Measurements from ENCODE around the gene GALNT6.

The GALNT6 gene

DNA sequence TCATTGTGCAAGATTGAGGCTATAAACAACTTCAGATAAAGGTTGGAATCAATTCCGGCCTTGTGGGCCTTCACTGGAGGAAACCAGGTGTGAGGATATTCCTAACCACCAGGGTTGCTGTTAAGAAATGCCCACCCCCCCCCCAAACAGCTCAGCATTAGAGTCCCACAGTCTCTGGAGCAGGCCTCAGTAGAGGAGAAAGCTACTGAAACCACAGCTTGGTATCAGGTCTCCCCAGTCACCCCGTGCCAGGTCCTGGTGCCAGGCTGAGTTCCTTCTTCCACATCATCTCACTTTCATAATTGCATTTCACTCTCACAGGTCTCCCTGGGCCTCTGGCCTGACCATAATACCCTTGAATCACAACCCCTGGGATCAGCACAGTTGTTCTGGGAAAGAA, 12.5 kb downstream of the GALNT6 start:
- DNase-seq, result no peak

DNA sequence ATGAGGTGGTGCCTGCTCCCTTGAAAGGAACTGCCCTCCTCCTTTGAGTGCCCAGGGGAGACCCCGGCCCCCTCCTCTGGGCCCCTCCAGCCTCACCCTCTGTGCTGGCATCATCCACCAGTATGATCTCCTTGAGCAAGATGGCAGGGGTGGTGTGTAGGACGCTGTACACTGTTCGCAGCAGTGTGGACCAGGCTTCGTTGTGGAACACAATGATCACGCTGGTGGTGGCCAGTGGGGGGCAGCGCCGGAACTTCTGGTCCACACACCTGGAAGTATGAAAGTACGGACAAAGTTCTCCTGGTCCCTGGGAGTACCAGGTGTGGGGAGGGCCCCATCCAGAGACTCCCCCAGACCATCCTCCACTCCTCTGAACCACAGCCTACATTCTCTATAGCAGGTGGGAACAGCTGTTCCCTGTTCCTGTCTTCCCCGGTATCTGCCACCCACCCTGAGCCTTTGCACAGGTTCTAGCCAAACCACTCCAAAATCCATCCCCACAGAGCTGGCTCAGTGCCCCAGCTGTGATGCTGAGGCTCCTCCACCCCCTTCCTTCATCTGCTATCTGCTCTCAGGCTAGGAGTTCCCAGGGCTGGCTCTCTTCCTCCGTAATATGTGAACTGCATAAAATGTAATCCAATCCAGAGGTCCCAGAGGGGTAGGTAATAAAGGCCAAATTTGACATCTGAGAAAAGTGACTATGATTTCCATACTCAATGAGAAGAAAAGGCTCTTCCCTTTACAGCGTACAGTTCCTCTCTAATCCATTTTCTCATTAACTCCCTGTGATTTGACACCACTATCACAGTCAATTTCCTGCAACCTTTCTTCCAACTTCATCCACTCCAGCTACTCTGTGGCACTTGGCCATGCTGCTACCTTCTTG, 13.9 kb downstream of the GALNT6 start:
- DNase-seq, result no peak

DNA sequence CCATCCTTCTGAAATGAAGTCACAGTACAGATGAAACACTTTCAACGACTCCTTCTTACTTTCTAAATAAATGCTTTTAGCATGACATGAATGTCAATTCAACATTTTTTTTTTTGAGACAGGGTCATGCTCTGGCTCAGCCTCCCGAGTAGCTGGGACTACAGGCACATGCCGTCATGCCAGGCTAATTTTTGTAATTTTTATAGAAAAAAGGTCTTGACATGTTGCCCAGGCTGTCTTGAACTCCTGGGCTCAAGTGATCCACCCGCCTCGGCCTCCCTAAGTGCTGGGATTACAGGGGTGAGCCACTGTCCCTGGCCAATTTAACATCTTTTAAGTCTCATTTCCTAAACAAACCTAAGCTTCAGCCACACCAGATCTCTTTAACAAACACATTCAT, 16.4 kb downstream of the GALNT6 start:
- no peak for DNase-seq

- no peak for DNase-seq
Measured at GRCh38 chr12:51374361-51374760, 16.8 kb downstream of the GALNT6 start.

DNA sequence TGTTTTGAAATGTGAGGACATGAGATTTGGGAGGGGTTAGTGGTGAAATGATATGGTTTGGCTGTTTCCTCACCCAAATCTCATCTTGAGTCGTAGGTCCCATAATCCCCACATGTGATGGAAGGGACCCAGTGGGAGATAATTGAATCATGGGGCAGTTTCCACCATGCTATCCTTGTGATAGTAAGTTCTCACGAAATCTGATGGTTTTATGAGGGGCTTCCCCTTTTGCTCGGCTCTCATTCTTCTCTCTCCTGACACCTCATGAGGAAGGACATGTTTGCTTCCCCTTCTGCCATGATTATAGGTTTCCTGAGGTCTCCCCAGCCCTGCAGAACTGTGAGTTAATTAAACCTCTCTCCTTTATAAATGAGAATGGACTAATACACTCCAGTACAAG, 18.0 kb downstream of the GALNT6 start:
- DNase-seq, result no peak

- no peak for DNase-seq
Measured at GRCh38 chr12:51372021-51372420, 19.2 kb downstream of the GALNT6 start.

DNA sequence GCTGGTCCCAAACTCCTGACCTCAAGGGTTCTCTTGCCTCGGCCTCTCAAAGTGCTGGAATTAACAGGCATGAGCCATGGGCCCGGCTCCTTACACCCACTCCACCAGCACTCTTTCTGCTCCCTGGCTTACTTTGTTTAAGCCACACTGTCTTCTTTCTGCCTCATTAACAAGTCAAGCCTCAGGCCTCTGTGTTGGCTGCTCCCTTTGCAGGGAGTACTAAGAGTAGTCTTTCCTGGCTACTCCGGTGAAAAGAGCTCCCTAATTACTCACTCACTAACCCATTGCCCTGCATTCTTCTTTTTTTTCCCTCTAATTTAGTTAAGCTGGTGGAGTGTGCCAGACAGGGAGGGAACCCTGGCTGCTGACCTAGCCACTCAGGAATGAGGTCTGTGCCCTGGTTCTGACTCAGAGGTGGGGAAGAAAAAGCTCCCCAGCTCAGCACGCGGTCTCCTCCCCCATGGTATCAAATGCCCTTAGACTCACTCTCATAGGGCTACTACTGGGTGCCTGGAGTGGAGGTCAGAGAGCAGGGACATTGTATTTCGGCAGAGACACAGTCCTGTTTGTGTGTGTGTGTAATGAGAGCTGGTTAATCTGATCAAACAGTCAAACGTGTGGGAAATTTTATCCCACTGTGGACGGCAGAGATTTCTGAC, 19.8 kb downstream of the GALNT6 start:
- peak; percentile 65 for DNase-seq

DNA sequence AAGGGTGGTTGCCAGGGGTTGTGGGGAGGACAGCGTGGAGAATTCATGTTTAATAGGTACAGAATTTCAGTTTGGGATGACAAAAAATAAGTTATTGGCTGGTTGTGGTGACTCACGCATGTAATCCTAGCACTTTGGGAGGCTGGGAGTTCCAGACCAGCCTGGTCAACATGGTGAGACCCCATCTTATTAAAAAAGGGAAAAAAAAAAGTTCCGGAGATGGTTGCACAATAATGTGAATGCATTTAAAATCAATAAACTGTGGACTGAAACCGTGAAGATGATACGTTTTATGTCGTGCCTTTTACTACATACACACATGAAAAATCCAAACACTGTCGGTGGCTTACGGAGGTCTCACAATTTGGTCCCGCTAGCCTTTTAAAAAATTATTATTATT, 20.5 kb downstream of the GALNT6 start:
- DNase-seq, result no peak

DNA sequence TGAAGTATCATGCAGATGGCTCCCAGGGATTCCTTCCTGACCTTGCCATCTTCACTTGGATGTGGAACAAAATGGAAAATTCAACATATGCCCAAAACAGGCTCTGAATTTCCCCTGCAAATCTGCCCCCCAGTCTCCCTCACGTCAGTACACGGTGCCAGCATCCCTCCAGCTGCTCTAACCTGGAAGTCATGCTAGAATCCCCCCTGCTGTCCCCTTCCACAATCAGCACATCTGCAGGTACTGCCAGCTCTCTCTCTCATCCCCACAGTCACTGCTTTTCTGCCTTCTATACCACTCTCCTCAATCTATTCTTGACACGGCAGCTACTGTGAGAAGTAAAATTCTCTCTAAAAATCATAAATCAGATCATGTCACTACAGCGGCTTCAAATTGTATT, 21.6 kb downstream of the GALNT6 start:
- DNase-seq, result no peak

GRCh38 chr12:51368640-51369517, 22.3 kb downstream of the GALNT6 start:
- no peak for DNase-seq

- DNase-seq, result no peak
Measured at GRCh38 chr12:51365276-51365675, 25.9 kb downstream of the GALNT6 start.

DNA sequence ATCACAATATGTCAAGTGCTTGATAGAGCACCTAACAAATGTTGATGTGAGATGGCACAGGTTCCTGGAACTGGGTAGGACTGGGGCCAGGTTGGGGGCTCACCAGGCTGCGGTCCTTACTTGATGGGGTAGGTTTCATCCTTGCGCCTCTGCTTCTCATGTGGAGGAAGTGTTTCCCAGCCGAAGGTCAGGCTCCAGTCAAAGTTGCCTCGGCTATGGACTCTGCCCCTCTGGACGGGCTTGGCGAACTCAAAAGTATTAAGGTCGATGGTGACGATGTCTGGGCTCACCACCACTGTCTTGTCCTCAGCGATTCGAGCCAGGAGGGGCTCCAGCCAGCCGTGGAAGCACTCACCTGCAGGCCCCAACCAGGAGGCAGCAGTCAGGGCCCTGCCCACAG, 27.2 kb downstream of the GALNT6 start:
- no peak for DNase-seq

- DNase-seq, result no peak
Measured at GRCh38 chr12:51362747-51363342, 28.4 kb downstream of the GALNT6 start.

DNA sequence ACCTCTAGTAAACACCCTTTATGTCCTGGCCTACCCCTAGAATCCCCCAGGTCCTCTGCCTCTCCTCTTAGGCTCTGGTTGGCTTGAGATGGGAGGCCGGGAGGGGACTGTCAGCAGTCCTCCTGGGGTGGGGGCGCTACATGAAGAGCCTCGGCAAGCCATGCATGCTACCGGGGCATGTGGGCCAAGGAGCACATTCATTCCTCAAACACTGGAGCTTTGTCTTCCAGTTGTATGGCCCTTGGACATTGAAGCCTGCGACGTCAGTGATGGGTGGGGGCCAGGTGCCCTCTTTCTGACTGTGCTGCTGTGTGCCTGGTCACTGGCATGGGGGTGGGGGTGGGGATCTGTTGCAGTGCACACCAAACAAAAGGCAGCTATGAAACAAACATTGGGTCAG, 28.9 kb downstream of the GALNT6 start:
- no peak for DNase-seq

- DNase-seq, result no peak
Measured at GRCh38 chr12:51361161-51362016, 29.8 kb downstream of the GALNT6 start.

GRCh38 chr12:51360315-51360714, 30.9 kb downstream of the GALNT6 start:
- DNase-seq, result no peak

- DNase-seq, result no peak
Measured at GRCh38 chr12:51359851-51360250, 31.4 kb downstream of the GALNT6 start.

DNA sequence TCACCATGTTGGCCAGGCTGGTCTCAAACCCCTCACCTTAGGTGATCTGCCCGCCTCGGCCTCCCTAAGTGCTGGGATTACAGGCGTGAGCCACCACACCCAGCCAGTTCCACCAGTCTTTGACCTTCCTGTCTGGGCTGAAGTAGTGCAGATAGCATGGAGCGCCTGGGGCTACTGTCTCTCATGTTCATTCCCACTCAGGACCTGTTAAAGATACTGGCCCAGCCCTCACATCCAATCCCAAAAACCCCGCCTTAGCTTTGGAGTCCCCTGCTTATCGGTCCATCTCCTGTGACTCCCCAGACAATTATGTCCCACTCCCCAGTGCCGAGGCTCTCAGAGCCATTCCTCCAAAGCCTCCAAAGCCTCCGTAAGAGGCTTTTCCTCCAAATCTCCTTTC, 32.7 kb downstream of the GALNT6 start:
- DNase-seq, result no peak

- no peak for DNase-seq
Measured at GRCh38 chr12:51357374-51358047, 33.7 kb downstream of the GALNT6 start.

DNA sequence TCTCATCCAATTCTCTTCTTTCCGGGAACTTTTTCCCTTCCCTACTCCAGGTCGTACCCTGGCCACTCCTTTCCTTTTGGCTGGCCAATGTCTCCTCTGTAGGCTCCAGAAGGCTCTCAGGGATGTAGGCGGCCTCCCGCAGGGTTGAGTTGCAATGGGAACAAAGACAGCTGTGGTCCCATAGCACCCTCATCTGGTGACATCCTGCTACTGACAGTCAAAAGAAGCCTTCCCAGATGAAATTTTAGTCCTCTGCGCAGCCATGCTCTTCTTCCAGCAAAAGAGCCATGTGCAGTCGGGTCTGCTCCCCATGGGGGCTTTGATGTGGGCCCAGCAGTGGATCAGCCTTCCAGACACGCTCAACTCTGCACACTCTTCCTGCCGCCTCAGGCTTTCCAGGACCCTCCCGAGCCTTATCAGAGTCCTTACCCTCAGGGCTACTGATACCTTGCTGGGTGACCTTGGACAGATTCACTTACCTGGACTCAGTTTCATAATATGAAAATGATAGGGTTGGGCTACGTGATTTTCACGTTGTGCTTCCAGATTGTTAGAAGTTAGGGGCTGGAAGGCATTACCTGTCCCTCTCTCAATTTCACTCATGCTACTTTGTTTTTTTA, 39.2 kb downstream of the GALNT6 start:
- DNase-seq, result peak; percentile 62

DNA sequence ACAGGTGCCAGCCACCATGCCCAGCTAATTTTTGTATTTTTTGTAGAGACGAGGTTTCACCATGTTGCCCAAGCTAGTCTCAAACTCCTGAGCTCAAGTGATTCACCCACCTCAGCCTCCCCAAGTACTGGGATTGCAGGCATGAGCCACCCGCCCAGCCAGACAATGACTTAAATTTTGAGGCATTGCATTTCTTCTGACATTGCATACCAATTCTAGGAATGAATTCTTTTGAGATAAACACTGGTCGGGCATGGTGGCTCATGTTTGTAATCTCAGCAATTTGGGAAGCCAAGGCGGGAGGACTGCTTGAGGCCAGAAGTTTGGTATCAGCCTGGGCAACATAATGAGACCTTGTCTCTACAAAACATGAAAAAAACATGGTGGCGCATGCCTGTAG, 42.2 kb downstream of the GALNT6 start:
- no peak for DNase-seq
